ENCODE results near the gene COL4A3. TPM values are rescaled to one million over a fixed set of nuclear protein-coding genes. Genes with fewer than 3 reads are reported as not detected.

The COL4A3 gene
- total and polyA plus RNA-seq, 9 of the 15 experiments (the other 6 are each of a cell fraction or from before 2014, with no cell fraction given), result not detected

DNA sequence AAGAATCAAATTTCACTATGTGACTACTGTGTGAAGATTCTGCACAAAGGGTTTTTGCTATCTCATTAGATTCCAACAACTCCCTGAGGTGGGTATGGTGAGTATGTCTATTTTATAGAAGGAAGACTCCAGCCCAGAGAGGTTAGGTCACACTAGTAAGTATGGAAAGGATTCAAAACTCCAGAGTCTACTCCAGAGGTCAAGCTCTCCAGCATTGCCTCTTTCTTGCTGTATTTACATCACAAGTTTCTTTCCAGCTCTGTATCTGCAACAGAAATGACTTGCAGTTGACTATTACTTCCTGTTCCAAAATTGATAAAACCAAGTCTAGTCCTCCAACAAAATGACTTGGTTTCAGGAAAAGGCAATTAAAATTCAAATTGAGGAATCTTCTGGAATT, 2.5 kb upstream of the COL4A3 start (continued):
- no peak for TF ChIP-seq BRF2 (IDR thresholded peaks at IDR 0.05; ENCODE audit: borderline replicate concordance, insufficient read depth, insufficient read length)

DNA sequence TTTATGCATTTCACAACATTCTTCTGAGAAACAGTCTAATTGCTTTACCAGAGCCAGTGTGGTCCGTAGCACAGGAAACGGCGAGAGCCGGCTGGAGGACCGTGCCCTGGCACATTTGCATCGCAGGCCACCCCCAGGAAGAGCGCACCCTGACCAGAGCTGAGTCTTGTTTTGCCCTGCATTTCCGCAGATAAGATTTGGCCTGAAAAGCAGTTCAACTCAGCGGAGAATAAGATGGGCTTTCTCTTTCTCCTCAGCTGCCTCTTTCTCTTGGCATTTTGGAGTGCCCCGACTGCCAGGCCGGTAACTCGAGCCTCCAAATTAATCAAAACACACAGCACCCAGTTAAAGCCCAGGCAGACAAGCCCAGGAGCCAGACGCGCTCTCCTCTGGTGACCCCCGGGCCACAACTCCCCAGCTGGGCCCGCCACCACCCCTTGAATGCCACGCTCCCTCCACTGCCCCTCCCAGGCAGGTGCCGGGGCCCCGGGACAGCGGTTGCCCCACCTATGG, 883 bp upstream of the COL4A3 start:
- in situ Hi-C loops (cut with MboI), result no loop called here
- no peak overlapping the region for H3K27ac ChIP-seq (ENCODE audit: extremely low read depth, low read depth, low read length)
- peaks cover 0 to 12% of the 10 kb centered on the region in 2 experiments; a peak in 1 of 5 replicates for H3K4me1 ChIP-seq (replicated peaks in 1 of 2; ENCODE audit: control insufficient read depth in 2 of 2, insufficient read depth in 2 of 2, low read length in 2 of 2)
- H4K20me1 ChIP-seq (replicated peaks; ENCODE audit: control insufficient read depth, insufficient read depth, low read length), result no peaks in the 10 kb centered on the region
- 4% methylated on average over 11 of the region's 20 CpGs for WGBS (ENCODE audit: insufficient coverage, low coverage, missing lambda C conversion rate)
- H3K36me3 ChIP-seq (ENCODE audit: control insufficient read depth, insufficient read depth, low read length), result no peaks in the 10 kb centered on the region
- peaks cover 0 to 7% of the 10 kb centered on the region in 2 experiments; a peak in 2 of 5 replicates for H3K27me3 ChIP-seq (ENCODE audit: control insufficient read depth in 2 of 2, insufficient read depth in 2 of 2, low read length in 2 of 2)
- no peak overlapping the region for H2AFZ ChIP-seq (ENCODE audit: low read depth, low read length)
- ChIA-PET CTCF (ENCODE audit: low intra/inter-chr PET ratio) (no interaction called here), POLR2A (no interaction called here)
- H3K4me3 ChIP-seq, result no peak overlapping the region
- H3K4me2 ChIP-seq (ENCODE audit: insufficient read depth, low read length), result no peak overlapping the region
- intact Hi-C loops (cut with micrococcal nuclease), result no loop called here
- H3K9me3 ChIP-seq (replicated peaks; ENCODE audit: control insufficient read depth, insufficient read depth, low read depth, low read length), result no peaks in the 10 kb centered on the region
- FAIRE-seq (no peak), DNase-seq (ENCODE audit: extremely low read depth in 1 of 4, low spot score in 3 of 4) (no peak), ATAC-seq (no peak)
- no peak overlapping the region for H3K9ac ChIP-seq (ENCODE audit: insufficient read depth in 1 of 2, low read depth in 2 of 2, low read length in 2 of 2)
- no TSS peak for BruUV-seq (replicated peaks)
- no peaks in the 10 kb centered on the region for H3K79me2 ChIP-seq (ENCODE audit: control insufficient read depth, insufficient read depth, low read length)
- no peaks in the 10 kb centered on the region for H3K9me1 ChIP-seq (ENCODE audit: control insufficient read depth, insufficient read depth, low read length)
- TF ChIP-seq EZH2 (IDR thresholded peaks at IDR 0.05; ENCODE audit: borderline replicate concordance, low read depth, low read length), result no peak
- TF ChIP-seq, protein P1, sequence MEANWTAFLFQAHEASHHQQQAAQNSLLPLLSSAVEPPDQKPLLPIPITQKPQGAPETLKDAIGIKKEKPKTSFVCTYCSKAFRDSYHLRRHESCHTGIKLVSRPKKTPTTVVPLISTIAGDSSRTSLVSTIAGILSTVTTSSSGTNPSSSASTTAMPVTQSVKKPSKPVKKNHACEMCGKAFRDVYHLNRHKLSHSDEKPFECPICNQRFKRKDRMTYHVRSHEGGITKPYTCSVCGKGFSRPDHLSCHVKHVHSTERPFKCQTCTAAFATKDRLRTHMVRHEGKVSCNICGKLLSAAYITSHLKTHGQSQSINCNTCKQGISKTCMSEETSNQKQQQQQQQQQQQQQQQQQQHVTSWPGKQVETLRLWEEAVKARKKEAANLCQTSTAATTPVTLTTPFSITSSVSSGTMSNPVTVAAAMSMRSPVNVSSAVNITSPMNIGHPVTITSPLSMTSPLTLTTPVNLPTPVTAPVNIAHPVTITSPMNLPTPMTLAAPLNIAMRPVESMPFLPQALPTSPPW (CRISPR knock-in tag; IDR thresholded peaks at IDR 0.05), result no peak
- TF ChIP-seq NFIX (CRISPR knock-in tag; IDR thresholded peaks at IDR 0.05; ENCODE audit: low read depth), result no peak
- TF ChIP-seq ZBTB11 (CRISPR knock-in tag; IDR thresholded peaks at IDR 0.05), result no peak
- no peak for TF ChIP-seq ZBTB8A (IDR thresholded peaks at IDR 0.05; ENCODE audit: partially characterized antibody)
- no peak for TF ChIP-seq SMAD2 (IDR thresholded peaks at IDR 0.05; ENCODE audit: low read depth, low read length)
- TF ChIP-seq TRIM25 (IDR thresholded peaks at IDR 0.05; ENCODE audit: borderline replicate concordance), result no peak
- no peak for TF ChIP-seq ZNF79 (CRISPR knock-in tag; IDR thresholded peaks at IDR 0.05; ENCODE audit: low read depth)
- no peak for TF ChIP-seq BRF1 (IDR thresholded peaks at IDR 0.05; ENCODE audit: borderline replicate concordance, extremely low read depth, insufficient read length)
- no peak for TF ChIP-seq ZNF263 (CRISPR knock-in tag; IDR thresholded peaks at IDR 0.05; ENCODE audit: borderline replicate concordance)

Measured in K562 (cell line).